ENCODE results near the gene CBL. TPM values are rescaled to one million over a fixed set of nuclear protein-coding genes. Genes with fewer than 3 reads are reported as not detected.
"Not testable (repeated sequence)": the region's sequence is repeated elsewhere in the genome, so short reads cannot be mapped to it uniquely, and the experiment has no call there.

The CBL gene
- total RNA-seq, result 10 to 100 TPM; 26.3 to 26.9 TPM

DNA sequence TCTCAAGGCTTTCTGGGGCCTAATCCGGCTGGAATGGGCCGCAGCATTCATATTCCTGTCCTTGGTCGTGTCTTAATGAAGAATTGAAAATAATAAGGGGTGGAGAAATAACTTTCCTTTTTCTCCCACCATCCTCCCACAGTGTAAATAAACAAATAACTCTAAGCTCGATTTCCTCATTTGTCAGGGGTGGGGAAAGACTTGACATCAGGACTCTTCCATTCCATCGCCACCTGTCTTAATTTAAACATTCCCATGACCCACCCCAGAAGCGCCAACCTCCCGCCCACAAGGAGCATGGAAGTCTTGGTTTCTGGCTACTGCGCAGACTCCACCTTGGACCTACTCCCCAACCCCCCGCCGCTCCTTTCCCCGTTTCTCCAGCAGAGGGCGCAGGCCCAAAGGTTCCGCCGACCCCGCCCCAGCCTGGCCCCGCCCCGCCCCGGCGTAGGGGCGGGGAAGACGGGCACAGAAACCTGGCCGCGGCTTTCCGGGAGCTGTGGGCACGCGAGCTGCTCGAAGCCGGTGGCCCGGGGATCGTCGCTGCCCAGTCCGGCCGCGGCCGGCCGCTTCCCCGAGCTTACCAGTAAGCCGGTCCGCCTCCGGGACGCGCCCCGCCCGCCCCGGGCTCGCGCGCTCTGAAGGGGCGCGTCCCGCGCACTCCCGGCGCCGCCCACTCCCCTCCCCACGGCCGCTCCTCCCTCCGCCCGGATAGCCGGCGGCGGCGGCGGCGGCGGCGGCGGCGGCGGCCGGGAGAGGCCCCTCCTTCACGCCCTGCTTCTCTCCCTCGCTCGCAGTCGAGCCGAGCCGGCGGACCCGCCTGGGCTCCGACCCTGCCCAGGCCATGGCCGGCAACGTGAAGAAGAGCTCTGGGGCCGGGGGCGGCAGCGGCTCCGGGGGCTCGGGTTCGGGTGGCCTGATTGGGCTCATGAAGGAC lies at the start of gene CBL:
Gene CBL (plus strand): TSS at position 766 of the 937 bp plus-strand sequence. CDS start 79 bp downstream, at position 845.
- ChIA-PET CTCF (interaction anchor here (0.6 to 3.2 kb wide), 23 partner anchors 10 to 301 kb away, joined by 3 to 20 read pairs (median 5); partner anchors contain the start of gene NLRX1), POLR2A (interaction anchor here (0.6 to 2.3 kb wide), 13 partner anchors 11 to 1053 kb away, joined by 3 to 8 read pairs (median 3); partner anchors contain the start of genes SCN4B and VPS11)

DNA sequence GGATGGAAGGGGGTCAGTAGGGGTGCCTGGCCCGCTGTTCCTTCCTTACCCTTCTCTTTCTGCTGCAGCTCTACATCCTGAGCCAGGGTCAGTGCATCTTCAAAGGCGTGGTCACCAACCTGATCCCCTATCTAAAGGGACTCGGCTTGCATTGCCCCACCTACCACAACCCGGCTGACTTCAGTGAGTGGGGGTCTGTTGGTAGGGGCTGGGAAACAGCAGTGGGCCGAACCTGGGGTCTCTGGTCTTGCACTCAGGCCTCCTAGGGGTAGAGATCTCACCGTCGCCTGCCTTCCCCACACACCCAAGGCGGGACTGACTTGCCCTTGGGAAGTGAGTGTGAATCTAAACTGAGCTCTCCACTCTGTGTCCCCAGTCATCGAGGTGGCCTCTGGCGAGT lies 49.6 kb upstream of the CBL start:
- CTCF ChIA-PET, result interaction anchor here (1.7 kb wide), 1 partner anchor 166 kb away, joined by 4 read pairs; no protein-coding TSS in a partner anchor
- POLR2A ChIA-PET, result no interaction called here

DNA sequence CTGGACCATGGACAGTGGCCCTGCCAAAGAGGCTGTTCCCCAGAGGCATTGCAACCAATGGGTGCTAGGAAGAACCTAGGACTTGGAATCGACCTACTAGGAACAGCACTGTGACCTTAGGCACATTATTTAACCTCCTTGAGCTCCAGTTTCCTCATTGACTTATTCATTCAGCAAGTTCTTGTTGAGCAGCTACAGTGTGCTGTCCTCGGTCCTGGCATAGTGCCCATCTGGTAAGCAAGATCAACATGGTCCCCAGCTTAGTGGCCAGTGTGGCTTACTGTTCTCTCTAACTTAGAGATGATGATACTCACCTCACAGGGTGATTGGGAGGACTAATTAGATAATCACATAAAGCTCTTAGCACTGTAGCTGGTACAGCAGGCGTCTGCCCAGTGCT lies 49.1 kb upstream of the CBL start:
- ChIA-PET POLR2A (no interaction called here), CTCF (interaction anchor here (1.7 kb wide), 1 partner anchor 166 kb away, joined by 4 read pairs; no protein-coding TSS in a partner anchor)

DNA sequence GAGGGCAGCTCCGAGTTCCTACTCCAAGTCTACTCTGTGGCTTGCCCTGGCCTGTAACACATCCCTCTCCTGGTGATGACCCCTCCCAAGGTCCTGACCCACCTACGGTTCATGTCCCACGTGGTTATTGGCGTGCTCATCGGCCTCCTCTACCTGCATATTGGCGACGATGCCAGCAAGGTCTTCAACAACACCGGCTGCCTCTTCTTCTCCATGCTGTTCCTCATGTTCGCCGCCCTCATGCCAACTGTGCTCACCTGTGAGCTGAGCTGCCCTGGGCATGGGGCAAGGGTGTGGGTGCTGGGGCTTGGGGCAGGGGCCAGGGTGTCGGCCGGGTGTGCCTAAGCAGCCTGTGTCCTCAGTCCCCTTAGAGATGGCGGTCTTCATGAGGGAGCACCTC lies 47.7 kb upstream of the CBL start:
- ChIA-PET CTCF (interaction anchor here (1.7 kb wide), 1 partner anchor 164 kb away, joined by 4 read pairs; no protein-coding TSS in a partner anchor), POLR2A (no interaction called here)

DNA sequence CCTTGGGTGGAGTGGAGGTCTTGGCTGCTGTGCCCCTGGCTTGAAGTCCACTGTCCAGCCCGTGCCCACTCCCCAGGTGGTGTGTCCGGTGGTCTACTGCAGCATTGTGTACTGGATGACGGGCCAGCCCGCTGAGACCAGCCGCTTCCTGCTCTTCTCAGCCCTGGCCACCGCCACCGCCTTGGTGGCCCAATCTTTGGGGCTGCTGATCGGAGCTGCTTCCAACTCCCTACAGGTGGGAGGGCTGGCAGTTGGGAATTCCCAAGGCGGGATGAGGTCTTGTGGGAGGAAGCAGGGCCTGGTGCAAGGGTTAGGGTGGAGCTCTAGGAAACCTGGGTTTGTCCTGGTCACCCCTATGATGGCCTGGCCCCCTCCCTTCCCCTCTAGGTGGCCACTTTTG lies 46.0 kb upstream of the CBL start:
- ChIA-PET POLR2A (no interaction called here), CTCF (interaction anchor here (2.0 kb wide), 1 partner anchor 10 kb away, joined by 5 read pairs; no protein-coding TSS in a partner anchor)

DNA sequence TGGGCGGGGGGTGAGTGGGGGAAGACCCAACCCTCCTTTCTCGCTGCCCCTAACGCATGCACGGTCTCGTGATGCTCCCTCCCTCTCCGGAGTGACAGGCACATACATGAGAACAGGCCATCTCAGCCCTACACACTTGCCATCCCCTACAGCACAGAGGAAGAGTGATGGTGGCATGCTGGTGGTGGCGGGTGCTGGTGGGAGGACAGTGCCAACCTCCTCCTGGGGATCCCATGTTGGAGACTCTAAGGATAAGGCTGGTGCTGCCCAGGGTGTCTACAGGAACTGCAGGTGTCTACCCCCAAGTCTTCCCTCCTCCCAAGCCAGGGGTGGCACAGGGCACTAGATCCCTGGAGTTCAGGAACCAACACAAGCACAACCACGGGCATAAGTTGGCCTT lies 44.3 kb upstream of the CBL start:
- CTCF ChIA-PET, result no interaction called here
- POLR2A ChIA-PET, result no interaction called here

DNA sequence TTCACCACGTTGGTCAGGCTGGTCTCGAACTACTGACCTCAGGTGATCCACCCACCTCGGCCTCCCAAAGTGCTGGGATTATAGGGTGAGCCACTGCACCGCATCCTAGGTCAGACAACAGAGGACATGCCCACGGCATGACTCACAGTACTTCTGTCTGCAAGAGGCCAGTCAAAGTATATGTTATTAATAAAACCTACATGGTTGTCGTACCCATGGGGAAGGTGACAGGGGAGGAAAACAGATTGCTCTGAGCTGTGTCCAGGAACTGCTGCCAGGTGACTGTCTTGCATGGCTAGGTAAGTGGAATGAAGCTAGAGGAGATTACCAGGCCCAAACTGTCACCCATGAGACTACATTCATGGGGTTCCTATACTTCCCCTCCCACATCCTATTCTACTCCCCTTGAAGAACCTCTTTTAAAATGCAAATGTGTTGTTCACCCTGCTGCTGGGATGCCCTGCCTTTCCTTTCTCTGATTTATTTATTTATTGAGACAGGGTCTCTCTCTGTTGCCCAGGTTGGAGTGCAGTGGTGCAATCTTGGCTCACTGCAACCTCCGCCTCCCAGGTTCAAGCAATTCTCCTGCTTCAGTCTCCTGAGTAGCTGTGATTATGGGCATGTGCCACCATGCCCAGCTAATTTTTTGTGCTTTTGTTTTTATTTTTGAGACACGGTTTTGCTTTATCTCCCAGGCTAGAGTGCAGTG lies 39.6 kb upstream of the CBL start:
- POLR2A ChIA-PET, result no interaction called here

DNA sequence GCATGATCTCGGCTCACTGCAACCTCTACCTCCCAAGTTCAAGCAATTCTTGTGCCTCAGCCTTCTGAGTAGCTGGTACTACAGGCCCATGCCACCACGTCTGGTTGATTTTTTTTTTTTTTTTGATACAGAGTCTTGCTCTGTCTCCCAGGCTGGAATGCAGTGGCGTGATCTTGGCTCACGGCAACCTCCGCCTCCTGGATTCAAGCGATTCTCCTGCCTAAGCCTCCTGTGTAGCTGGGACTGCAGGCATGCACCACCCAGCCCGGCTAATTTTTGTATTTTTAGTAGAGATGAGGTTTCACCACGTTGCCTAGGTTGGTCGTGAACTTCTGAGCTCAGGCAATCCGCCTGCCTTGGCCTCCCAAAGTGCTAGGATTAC lies 39.1 kb upstream of the CBL start:
- POLR2A ChIA-PET, result not testable (repeated sequence)
- CTCF ChIA-PET, result interaction anchor here (0.9 to 1.0 kb wide), 2 partner anchors 15 to 30 kb away, joined by 3 to 4 read pairs; no protein-coding TSS in a partner anchor

More for the DNA sequence above, 39.6 kb upstream of the CBL start:
- CTCF ChIA-PET, result interaction anchor here (0.8 to 1.0 kb wide), 2 partner anchors 31 to 32 kb away, joined by 3 to 4 read pairs; no protein-coding TSS in a partner anchor

DNA sequence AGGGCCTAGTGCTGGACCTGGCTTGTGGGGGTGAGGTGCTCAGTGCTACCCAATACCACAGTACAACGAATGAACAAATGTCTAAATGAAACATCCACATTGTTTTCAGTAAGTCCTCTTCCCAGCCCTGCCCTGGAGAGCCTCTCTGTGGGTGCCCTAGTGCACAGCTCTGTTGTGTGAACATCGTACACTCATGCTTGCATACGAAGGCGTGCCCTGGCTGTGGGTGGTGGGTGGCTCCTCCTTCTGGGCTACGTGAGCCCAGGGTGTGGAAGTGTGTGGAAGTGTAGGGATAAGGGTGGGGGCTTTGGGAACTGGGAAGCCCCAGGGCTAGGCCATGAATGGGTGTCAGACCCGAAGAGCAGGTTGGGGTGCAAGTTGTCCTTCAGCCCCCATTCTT lies 38.2 kb upstream of the CBL start:
- ChIA-PET CTCF (interaction anchor here (0.9 kb wide), 1 partner anchor 16 kb away, joined by 3 read pairs; no protein-coding TSS in a partner anchor), POLR2A (no interaction called here)

DNA sequence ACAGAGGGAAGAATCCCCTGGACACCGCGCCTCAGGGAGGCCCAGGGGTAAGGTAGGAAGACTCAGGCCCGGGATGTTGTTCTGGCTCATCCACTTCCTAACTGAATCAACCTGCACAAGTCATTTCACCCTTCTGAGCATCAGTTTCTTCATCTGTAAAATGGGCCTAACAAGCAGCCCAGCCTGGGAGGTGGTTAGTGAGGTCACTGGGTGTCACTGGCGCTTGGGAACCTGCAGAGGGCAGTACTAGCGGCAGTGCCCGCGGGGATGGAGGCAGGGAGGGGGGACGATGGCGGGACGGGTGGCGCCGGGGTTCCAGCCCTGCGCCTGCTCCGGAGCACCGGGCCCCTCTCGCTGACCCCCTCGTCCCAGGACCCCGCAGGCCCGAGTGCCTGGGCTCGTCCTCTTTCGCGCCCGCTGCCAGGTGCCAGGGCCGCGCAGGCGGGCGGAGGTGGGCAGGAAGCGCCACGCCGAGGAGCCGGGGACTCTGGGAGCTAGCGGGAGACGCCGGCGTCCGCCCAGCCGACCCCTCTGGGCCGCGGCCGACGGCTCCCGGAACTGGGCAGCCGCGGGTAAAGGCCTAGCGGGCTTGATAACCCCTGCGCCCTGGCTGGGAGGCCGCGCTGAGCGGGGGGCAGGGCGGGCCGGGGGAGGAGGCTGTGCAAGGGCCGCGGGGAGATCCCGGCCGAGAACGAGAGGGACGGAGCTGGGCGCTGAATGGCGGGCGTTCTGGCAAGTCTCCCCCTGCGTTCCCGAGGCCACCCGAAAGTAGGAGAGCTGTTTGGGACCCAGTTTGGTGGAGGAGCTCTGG lies 37.5 kb upstream of the CBL start, which contains the start of gene NLRX1:
Gene NLRX1 (plus strand): TSS at position 255 of the 811 bp plus-strand sequence. CDS start 2,679 bp downstream, outside the sequence.
- CTCF ChIA-PET, result interaction anchor here (0.6 to 1.8 kb wide), 16 partner anchors 11 to 232 kb away, joined by 3 to 10 read pairs (median 4); partner anchors contain the start of genes ABCG4, C2CD2L, CBL and HINFP
- POLR2A ChIA-PET, result interaction anchor here (0.6 to 1.2 kb wide), 8 partner anchors 10 to 140 kb away, joined by 3 to 6 read pairs (median 4); partner anchors contain the start of genes CBL and VPS11

DNA sequence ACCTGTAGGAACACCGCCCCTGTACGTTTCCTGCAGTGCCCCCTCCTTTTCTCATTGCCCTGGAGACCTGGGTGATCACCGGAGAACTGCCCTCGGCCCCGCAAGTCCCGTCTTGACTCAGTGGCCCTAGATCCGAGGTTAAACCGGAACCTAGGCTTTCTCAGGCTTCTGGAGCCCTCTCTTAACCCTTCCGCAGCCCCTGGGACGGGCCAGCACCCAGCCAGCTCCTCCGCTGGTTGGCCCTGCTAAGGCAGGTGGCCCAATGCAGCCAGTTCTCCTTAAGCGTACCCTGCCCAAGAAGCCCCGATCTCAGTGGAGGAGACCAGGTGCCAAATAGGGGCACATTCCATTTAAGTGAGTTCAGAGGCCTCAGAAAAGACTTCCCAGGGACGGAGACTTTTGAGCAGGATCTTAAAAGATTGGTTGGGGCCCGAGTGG lies 36.8 kb upstream of the CBL start:
- ChIA-PET CTCF (interaction anchor here (0.6 to 1.8 kb wide), 16 partner anchors 11 to 232 kb away, joined by 3 to 10 read pairs (median 4); partner anchors contain the start of genes ABCG4, C2CD2L, CBL and HINFP), POLR2A (interaction anchor here (0.6 to 1.2 kb wide), 8 partner anchors 9 to 140 kb away, joined by 3 to 6 read pairs (median 4); partner anchors contain the start of genes CBL and VPS11)

DNA sequence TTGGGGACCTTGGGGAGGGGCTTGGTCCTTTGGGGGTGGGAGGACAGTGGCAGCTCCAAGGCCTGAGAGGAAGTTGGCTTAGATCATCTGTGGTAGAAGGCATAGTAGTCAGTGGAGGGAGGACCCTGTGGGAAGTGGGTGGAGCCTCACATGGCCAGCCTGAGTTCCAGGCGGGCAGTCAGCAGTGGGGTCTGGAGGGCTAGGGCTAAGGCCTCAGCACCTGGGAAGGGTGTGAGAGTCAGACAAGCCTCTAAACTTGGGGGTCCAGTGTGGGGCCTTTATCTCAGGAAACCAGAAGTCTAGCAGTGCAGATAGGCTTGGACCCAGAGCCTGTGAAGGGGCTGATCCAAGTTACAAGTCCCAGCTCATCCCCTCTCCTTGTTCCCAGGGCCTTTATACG lies 33.6 kb upstream of the CBL start:
- ChIA-PET POLR2A (no interaction called here), CTCF (no interaction called here)

DNA sequence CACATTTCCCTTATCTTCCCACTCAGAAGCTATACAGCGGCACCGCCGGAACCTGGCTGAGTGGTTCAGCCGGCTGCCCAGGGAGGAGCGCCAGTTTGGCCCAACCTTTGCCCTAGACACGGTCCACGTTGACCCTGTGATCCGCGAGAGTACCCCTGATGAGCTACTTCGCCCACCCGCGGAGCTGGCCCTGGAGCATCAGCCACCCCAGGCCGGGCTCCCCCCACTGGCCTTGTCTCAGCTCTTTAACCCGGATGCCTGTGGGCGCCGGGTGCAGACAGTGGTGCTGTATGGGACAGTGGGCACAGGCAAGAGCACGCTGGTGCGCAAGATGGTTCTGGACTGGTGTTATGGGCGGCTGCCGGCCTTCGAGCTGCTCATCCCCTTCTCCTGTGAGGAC lies 32.7 kb upstream of the CBL start:
- POLR2A ChIA-PET, result no interaction called here

DNA sequence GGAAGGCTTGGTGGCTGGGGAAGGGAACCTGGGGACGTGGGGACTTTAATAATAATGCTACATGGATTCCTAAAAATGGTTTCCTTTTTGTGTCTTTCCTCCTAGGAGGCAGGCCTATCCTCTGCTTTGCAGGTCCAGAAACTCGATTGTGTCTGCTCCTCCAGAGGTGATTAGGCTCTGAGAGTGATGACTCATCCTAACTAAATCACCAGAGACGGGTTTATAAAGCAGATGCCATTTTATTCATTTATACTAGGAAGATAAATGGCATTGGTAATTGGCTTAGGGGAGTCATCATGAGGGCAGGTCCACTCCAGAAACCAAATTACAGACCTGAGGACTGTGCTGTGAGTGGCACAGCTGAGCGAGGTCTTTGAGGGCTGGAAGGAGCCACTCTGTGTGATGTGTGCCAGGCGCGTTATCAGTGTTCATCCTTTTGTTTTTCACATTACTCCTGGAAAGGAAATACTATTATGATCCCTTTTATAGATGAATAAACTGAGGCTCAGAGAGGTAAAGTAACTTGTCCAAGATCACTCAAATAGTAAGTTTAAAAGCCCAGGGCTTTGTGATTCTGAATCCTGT lies 30.6 kb upstream of the CBL start:
- POLR2A ChIA-PET, result no interaction called here
- CTCF ChIA-PET, result no interaction called here

More for the DNA sequence above, 32.7 kb upstream of the CBL start:
- CTCF ChIA-PET, result no interaction called here

DNA sequence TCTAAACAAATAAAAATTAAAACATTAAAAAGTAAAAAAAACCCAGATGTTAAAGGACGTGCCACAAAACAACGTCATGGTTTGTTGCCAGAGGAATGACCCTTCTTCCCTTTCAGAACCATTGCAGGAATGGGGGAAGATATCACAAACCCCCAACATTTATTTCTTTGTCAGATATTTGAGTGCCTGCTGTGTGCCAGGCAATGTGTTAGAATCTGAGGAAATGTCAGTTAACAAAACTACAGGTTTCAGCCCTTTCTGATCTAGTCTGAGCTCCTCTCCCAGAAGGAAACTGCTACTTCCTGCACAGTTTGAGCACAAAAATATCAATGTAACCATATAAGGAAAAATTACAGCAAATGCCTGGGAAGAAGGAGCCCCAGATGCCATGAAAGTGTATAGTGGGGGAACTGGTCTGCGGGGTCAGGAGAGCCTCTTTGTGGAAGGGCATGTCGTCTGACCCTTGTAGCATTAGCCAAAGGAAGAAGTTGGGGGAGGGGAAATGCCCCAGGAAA lies 27.9 kb upstream of the CBL start:
- POLR2A ChIA-PET, result interaction anchor here (2.1 kb wide), 1 partner anchor 9 kb away, joined by 4 read pairs; the partner anchor contains the start of gene NLRX1
- CTCF ChIA-PET, result interaction anchor here (0.6 to 2.6 kb wide), 4 partner anchors 10 to 675 kb away, joined by 3 to 10 read pairs (median 4); no protein-coding TSS in a partner anchor

DNA sequence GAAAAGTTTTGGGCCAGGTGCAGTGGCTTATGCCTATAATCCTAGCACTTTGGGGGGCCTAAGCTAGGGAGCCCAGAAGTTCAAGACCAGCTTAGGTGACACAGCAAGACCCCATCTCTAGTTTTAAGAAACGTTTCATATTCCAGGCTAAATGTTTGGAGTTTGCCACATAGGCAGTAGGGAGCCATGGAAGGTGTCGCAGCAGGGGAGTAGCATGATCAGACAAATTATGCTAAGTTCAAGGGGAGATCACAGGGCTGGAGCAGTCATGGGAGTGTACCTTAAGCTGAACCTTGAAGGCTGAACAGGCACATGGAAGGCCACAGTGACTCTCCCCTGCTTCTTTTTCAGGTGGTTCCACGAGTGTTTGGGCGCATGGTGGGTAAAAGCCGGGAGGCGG lies 26.8 kb upstream of the CBL start:
- POLR2A ChIA-PET, result interaction anchor here (2.1 kb wide), 1 partner anchor 10 kb away, joined by 4 read pairs; the partner anchor contains the start of gene NLRX1

DNA sequence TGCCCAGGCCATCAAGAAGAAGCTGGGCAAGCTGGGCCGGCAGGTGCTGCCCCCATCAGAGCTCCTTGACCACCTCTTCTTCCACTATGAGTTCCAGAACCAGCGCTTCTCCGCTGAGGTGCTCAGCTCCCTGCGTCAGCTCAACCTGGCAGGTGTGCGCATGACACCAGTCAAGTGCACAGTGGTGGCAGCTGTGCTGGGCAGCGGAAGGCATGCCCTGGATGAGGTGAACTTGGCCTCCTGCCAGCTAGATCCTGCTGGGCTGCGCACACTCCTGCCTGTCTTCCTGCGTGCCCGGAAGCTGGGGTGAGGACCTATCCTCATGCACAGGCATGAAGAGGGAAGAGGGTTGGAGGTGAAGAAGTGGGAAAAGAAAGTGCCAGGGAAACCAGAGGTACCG lies 26.2 kb upstream of the CBL start:
- ChIA-PET POLR2A (no interaction called here), CTCF (interaction anchor here (1.5 to 2.6 kb wide), 2 partner anchors 11 to 17 kb away, joined by 4 to 10 read pairs; partner anchors contain the start of gene NLRX1)

More for the DNA sequence above, 26.8 kb upstream of the CBL start:
- CTCF ChIA-PET, result interaction anchor here (1.5 to 2.6 kb wide), 2 partner anchors 11 to 17 kb away, joined by 4 to 10 read pairs; partner anchors contain the start of gene NLRX1
